K562 (cell line): Measurements from ENCODE around the gene NR4A2. TPM values are rescaled to one million over a fixed set of nuclear protein-coding genes. Genes with fewer than 3 reads are reported as not detected.

Source experiments
- ADNP ChIP-seq: fragments of 200-800 bp; sonication (Bioruptor generic); IDR thresholded peaks from 2 replicates; pipeline ENCODE4 v1.6.1; 2016; ENCODE audit warnings: missing genetic modification characterization, missing compliant biosample characterization
- ARID2 ChIP-seq: fragments of 450-650 bp; IDR thresholded peaks from 2 replicates; pipeline ENCODE4 v1.6.1; 2017; ENCODE audit warnings: antibody characterized with exemption, mild to moderate bottlenecking
- ARNT ChIP-seq, 2 experiments: fragments of 450-650 bp; IDR thresholded peaks; 2 replicates each; pipeline ENCODE4 v1.6.1; 2016; ENCODE audit warnings: mild to moderate bottlenecking in 1 of 2
- DIDO1 ChIP-seq: fragments of 450-650 bp; IDR thresholded peaks from 2 replicates; pipeline ENCODE4 v1.6.1; 2016; ENCODE audit warnings: low read depth, missing biosample characterization, missing genetic modification characterization
- ETV6 ChIP-seq, 3 experiments: fragments of 150-350 bp in 1 of 3; sonication (generic) in 1 of 3; formaldehyde crosslinking in 1 of 3; IDR thresholded peaks; 2 replicates each; pipeline versions ENCODE4 v1.6.1 to v1.8.0; 2014 to 2022; ENCODE audit warnings: borderline replicate concordance in 2 of 3, low read depth in 2 of 3, antibody characterized with exemption in 1 of 3, low read length in 1 of 3, mild to moderate bottlenecking in 1 of 3, missing genetic modification reagents in 1 of 3
- EWSR1 ChIP-seq: fragments of 450-650 bp; IDR thresholded peaks from 2 replicates; pipeline ENCODE4 v1.6.1; 2018; ENCODE audit warnings: borderline replicate concordance, mild to moderate bottlenecking, low read depth, moderate library complexity; ENCODE audit not compliant: partially characterized antibody
- FOXK1 ChIP-seq: sonication (generic); formaldehyde crosslinking; IDR thresholded peaks from 2 replicates; pipeline ENCODE4 v1.8.0; 2022; ENCODE audit warnings: missing genetic modification reagents, mild to moderate bottlenecking, borderline replicate concordance
- FOXP1 ChIP-seq: sonication (generic); formaldehyde crosslinking; IDR thresholded peaks from 2 replicates; pipeline ENCODE4 v1.8.0; 2022; ENCODE audit warnings: mild to moderate bottlenecking, missing genetic modification reagents
- HOXB6 ChIP-seq: fragments of 250-450 bp; sonication (Bioruptor Pico); IDR thresholded peaks from 2 replicates; pipeline ENCODE4 v1.5.1; 2022; ENCODE audit warnings: mild to moderate bottlenecking, borderline replicate concordance
- NFIC ChIP-seq: fragments of 450-650 bp; IDR thresholded peaks from 2 replicates; pipeline ENCODE4 v1.6.1; 2017; ENCODE audit warnings: mild to moderate bottlenecking, inconsistent platforms
- NONO ChIP-seq, 2 experiments: fragments of 200-400 bp in 1 of 2; fragments of 450-650 bp in 1 of 2; formaldehyde crosslinking in 1 of 2; IDR thresholded peaks; 2 replicates each; pipeline ENCODE4 v1.6.1; 2017; ENCODE audit warnings: low read depth in 2 of 2, mild to moderate bottlenecking in 2 of 2, moderate library complexity in 2 of 2, low read length in 1 of 2
- NUFIP1 ChIP-seq: fragments of 450-650 bp; IDR thresholded peaks from 2 replicates; pipeline ENCODE4 v1.6.1; 2018; ENCODE audit not compliant: partially characterized antibody
- RAD51 ChIP-seq: fragments of 450-650 bp; IDR thresholded peaks from 2 replicates; pipeline ENCODE4 v1.7.1; 2016; ENCODE audit warnings: low read depth, mild to moderate bottlenecking, borderline replicate concordance
- TFAP4 ChIP-seq: sonication (generic); formaldehyde crosslinking; IDR thresholded peaks from 2 replicates; pipeline ENCODE4 v1.8.0; 2022; ENCODE audit warnings: missing genetic modification reagents, mild to moderate bottlenecking, moderate library complexity, borderline replicate concordance
- USF1 ChIP-seq: sonication (generic); formaldehyde crosslinking; IDR thresholded peaks from 2 replicates; pipeline ENCODE4 v1.9.0; 2022; ENCODE audit warnings: mild to moderate bottlenecking, missing genetic modification reagents
- ZNF316 ChIP-seq: fragments of 450-650 bp; IDR thresholded peaks from 2 replicates; pipeline ENCODE4 v1.6.1; 2016
- ZNF431 ChIP-seq: sonication (generic); formaldehyde crosslinking; IDR thresholded peaks from 2 replicates; pipeline ENCODE4 v1.8.0; 2022; ENCODE audit warnings: mild to moderate bottlenecking, missing genetic modification reagents
- ZNF785 ChIP-seq: fragments of 250-450 bp; sonication (Bioruptor Pico); IDR thresholded peaks from 2 replicates; pipeline ENCODE4 v1.4.0; 2020; ENCODE audit warnings: mild to moderate bottlenecking
- polyA plus RNA-seq, 8 experiments: library from polyadenylated mRNA; depleted of rRNA in 4 of 8; stranded (reverse) in 5 of 8; unstranded in 3 of 8; fragments of >200 nt; fragmentation: Nextera tagmentation in 2 of 8; fragmentation: Illumina TruSeq in 1 of 8; extraction: Ambion mirVana in 2 of 8; extraction: Trizol in 1 of 8; gene quantifications; 2 replicates each; pipeline versions ENCODE4 v1.2.1 to v1.2.3, GENCODE V29; 2011 to 2014; ENCODE audit warnings: inconsistent platforms in 1 of 8, missing spikeins in 1 of 8
- total RNA-seq, 7 experiments: library from RNA; depleted of rRNA in 6 of 7; stranded (reverse); fragments of >200 nt in 6 of 7; fragmentation: Illumina TruSeq in 2 of 7; extraction: Trizol in 2 of 7; gene quantifications; 2 replicates each; pipeline versions ENCODE4 v1.2.1 to v1.2.3, GENCODE V29; 2011 to 2021; ENCODE audit warnings: low replicate concordance in 1 of 7
- TF ChIP-seq, protein P1 (sequence below): sonication (generic); formaldehyde crosslinking; IDR thresholded peaks from 2 replicates; pipeline ENCODE4 v1.8.1; 2023; ENCODE audit warnings: missing genetic modification reagents, mild to moderate bottlenecking, borderline replicate concordance
- TF ChIP-seq, protein P2 (sequence below), 2 experiments: IDR thresholded peaks; 2 replicates each; pipeline ENCODE4 v1.6.1; 2011; ENCODE audit warnings: borderline replicate concordance in 1 of 2, control low read depth in 1 of 2, low read depth in 1 of 2, low read length in 1 of 2, mild to moderate bottlenecking in 1 of 2, mixed read lengths in 1 of 2, moderate library complexity in 1 of 2; ENCODE audit not compliant: insufficient read depth in 1 of 2, insufficient read length in 1 of 2, poor library complexity in 1 of 2, severe bottlenecking in 1 of 2; ENCODE audit errors: extremely low read depth in 1 of 2

Gene NR4A2
- total and polyA plus RNA-seq, 9 of the 15 experiments (the other 6 are each of a cell fraction or from before 2014, with no cell fraction given) = 0.94 to 5.1 (median 1.3) TPM

DNA sequence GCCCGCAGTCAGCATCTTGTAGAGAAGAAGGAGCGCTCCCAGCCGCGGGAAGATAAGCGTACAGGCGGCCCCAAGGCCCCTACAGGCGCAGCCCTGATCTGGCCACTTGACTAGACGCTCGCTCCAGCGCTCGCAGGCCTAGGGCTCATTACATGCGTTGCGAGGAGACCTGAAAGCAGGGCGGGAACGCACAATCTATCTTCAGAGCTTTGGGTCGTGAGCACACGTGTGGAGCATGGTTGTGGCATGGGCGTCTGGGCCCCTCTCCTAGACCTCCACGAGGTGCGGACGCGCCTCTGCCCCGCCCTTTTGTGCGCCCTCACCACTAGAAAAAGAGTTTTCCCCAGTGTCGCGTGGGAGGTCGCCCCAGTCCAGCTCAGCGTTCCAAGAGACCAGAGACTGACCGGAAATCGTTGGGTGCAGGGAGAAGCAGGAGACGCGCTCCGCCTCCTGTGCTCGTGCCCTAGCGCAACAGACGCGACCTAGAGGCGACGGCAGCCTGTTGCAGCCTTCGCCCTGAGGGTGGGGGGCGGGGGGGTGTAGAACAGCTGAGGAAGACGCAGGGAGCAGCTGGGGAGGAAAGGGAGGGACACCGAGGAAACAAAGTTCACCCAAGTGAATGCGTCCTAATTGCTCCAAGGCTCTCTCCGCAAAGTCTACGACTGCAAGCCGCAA, 12.6 kb downstream of the NR4A2 start (continued):
- TF ChIP-seq, protein P1, sequence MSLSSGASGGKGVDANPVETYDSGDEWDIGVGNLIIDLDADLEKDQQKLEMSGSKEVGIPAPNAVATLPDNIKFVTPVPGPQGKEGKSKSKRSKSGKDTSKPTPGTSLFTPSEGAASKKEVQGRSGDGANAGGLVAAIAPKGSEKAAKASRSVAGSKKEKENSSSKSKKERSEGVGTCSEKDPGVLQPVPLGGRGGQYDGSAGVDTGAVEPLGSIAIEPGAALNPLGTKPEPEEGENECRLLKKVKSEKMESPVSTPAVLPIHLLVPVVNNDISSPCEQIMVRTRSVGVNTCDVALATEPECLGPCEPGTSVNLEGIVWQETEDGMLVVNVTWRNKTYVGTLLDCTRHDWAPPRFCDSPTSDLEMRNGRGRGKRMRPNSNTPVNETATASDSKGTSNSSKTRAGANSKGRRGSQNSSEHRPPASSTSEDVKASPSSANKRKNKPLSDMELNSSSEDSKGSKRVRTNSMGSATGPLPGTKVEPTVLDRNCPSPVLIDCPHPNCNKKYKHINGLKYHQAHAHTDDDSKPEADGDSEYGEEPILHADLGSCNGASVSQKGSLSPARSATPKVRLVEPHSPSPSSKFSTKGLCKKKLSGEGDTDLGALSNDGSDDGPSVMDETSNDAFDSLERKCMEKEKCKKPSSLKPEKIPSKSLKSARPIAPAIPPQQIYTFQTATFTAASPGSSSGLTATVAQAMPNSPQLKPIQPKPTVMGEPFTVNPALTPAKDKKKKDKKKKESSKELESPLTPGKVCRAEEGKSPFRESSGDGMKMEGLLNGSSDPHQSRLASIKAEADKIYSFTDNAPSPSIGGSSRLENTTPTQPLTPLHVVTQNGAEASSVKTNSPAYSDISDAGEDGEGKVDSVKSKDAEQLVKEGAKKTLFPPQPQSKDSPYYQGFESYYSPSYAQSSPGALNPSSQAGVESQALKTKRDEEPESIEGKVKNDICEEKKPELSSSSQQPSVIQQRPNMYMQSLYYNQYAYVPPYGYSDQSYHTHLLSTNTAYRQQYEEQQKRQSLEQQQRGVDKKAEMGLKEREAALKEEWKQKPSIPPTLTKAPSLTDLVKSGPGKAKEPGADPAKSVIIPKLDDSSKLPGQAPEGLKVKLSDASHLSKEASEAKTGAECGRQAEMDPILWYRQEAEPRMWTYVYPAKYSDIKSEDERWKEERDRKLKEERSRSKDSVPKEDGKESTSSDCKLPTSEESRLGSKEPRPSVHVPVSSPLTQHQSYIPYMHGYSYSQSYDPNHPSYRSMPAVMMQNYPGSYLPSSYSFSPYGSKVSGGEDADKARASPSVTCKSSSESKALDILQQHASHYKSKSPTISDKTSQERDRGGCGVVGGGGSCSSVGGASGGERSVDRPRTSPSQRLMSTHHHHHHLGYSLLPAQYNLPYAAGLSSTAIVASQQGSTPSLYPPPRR = 0 out of 2 replicates have a peak, but pooled peaks have one; percentile 21
- TF ChIP-seq USF1 (CRISPR knock-in tag) (no peak; the same call in 1 of the 2 replicates), FOXK1 (CRISPR knock-in tag) (no peak; the same call in 1 of the 2 replicates), RAD51 (no peak), HOXB6 (no peak), NONO (IDR thresholded peaks at IDR 0.05; ENCODE audit: low read depth in 2 of 2, low read length in 1 of 2) (no peak), NUFIP1 (no peak), NFIC (no peak), EWSR1 (no peak), TFAP4 (CRISPR knock-in tag) (peak; percentile 85; the same call in 1 of the 2 replicates), ADNP (tag) (no peak), ETV6 (IDR thresholded peaks at IDR 0.05; ENCODE audit: borderline replicate concordance in 1 of 2, low read depth in 2 of 2, low read length in 1 of 2) (no peak), ETV6 (CRISPR knock-in tag; IDR thresholded peaks at IDR 0.05; ENCODE audit: borderline replicate concordance) (peak; percentile 70; the same call in 1 of the 2 replicates), ZNF431 (CRISPR knock-in tag) (peak; percentile 91), FOXP1 (CRISPR knock-in tag) (peak; percentile 95), ZNF316 (no peak), ZNF785 (no peak), ARID2 (no peak), ARNT (IDR thresholded peaks at IDR 0.05) (no peak), DIDO1 (no peak)
- TF ChIP-seq, protein P2, sequence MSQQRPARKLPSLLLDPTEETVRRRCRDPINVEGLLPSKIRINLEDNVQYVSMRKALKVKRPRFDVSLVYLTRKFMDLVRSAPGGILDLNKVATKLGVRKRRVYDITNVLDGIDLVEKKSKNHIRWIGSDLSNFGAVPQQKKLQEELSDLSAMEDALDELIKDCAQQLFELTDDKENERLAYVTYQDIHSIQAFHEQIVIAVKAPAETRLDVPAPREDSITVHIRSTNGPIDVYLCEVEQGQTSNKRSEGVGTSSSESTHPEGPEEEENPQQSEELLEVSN (IDR thresholded peaks at IDR 0.05; ENCODE audit: borderline replicate concordance in 1 of 2, extremely low read depth in 1 of 2, insufficient read depth in 1 of 2, insufficient read length in 1 of 2, low read depth in 1 of 2, low read length in 1 of 2, poor library complexity in 1 of 2, severe bottlenecking in 1 of 2) = peak; percentile 90 to 95
